Suppressor macrophage (primary cell): ENCODE measurements around the gene BACH2.
"Not testable (repeated sequence)": the region's sequence is repeated elsewhere in the genome, so short reads cannot be mapped to it uniquely, and the experiment has no call there.

ENCODE experiments used
- DNase-seq, 4 experiments: peaks; one replicate each; pipeline ENCODE4 v3.0.0-alpha.2; 2020 to 2022

Gene BACH2

GRCh38 chr6:89934685-89935366 is 361.8 kb downstream of the BACH2 start:
- DNase-seq, result no peak

- DNase-seq, result no peak
Observed at GRCh38 chr6:89932245-89932802, 364.3 kb downstream of the BACH2 start.

- no peak for DNase-seq
Observed at GRCh38 chr6:89930789-89931188, 365.9 kb downstream of the BACH2 start.

GRCh38 chr6:89928604-89929003 is 368.0 kb downstream of the BACH2 start:
- DNase-seq, result peak in 1 of 4 experiments; percentile 10

GRCh38 chr6:89927791-89928550 is 368.7 kb downstream of the BACH2 start:
- peak; percentile 73 to 87 (median 82) for DNase-seq

- DNase-seq, result no peak
Observed at GRCh38 chr6:89927264-89927663, 369.4 kb downstream of the BACH2 start.

GRCh38 chr6:89925826-89926225 is 370.8 kb downstream of the BACH2 start:
- DNase-seq, result no peak

- DNase-seq, result no peak
Observed at GRCh38 chr6:89924231-89924630, 372.4 kb downstream of the BACH2 start.

GRCh38 chr6:89921691-89922090 is 375.0 kb downstream of the BACH2 start:
- DNase-seq, result no peak

GRCh38 chr6:89921197-89921596 is 375.4 kb downstream of the BACH2 start:
- no peak for DNase-seq

- no peak for DNase-seq
Observed at GRCh38 chr6:89917801-89918366, 378.8 kb downstream of the BACH2 start.

GRCh38 chr6:89917216-89917615 is 379.4 kb downstream of the BACH2 start:
- no peak for DNase-seq

GRCh38 chr6:89916136-89916920 is 380.3 kb downstream of the BACH2 start:
- no peak for DNase-seq

GRCh38 chr6:89910902-89911240 is 385.8 kb downstream of the BACH2 start:
- no peak for DNase-seq

GRCh38 chr6:89910001-89910901 is 386.4 kb downstream of the BACH2 start:
- DNase-seq, result not testable (repeated sequence)

- DNase-seq, result peak; percentile 12 to 53 (median 37)
Observed at GRCh38 chr6:89895276-89895874, 401.3 kb downstream of the BACH2 start.

- DNase-seq, result no peak
Observed at GRCh38 chr6:89894169-89894568, 402.5 kb downstream of the BACH2 start, which contains the start of gene GJA10. GJA10 (plus strand) TSS chr6:89894469; CDS start chr6:89894469, 0 bp downstream.

- DNase-seq, result not testable (repeated sequence)
Observed at GRCh38 chr6:89892577-89892976, 404.1 kb downstream of the BACH2 start.

GRCh38 chr6:89890845-89891528 is 405.7 kb downstream of the BACH2 start:
- DNase-seq, result not testable (repeated sequence)

GRCh38 chr6:89888871-89889270 is 407.8 kb downstream of the BACH2 start:
- no peak for DNase-seq

GRCh38 chr6:89888138-89888514 is 408.5 kb downstream of the BACH2 start:
- DNase-seq, result no peak
